Measurements from ENCODE around the gene EIF1. TPM values are rescaled to one million over a fixed set of nuclear protein-coding genes. Genes with fewer than 3 reads are reported as not detected.

The EIF1 gene
- total and polyA plus RNA-seq, 10 donors: 313 to 897 (median 613) TPM

GRCh38 chr17:41692722-41693521 is 4.2 kb downstream of the EIF1 start:
- intact Hi-C loops (cut with DNase I; ENCODE audit: low total_unique reads): no loop called here
- H3K4me3 ChIP-seq: no peak overlapping the region

DNA sequence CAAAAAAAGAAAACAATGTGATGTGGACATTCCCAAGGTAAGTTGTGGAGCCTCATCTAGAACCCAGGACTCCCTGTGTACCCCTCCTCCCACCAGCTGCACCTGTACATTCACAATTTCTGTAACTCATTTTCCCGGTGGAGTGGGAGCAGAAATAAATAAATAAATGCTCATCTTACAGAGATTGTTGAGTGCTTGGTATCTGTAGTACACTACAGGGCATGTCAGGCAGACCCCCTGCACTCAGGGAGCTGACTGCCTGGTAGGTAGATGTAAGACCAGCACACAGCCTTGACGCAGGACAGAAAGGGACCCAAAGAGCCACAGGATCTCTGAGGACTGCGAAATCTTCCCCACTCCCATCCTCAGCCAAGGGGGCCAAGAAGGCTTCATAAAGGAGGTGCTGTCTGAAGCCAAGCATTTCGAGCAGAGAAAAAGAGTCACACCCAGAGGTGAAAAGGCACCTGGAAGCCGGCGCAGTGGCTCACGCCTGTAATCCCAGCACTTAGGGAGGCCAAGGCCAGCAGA is 6.5 kb downstream of the EIF1 start:
- Histone ChIP-seq H3K36me3 (peaks cover 3 to 55% (median 53%) of the 10 kb centered on the region in 6 donors), H3K4me1 (peaks cover 27 to 65% (median 46%) of the 10 kb centered on the region in 6 donors), H3K4me3 (no peak overlapping the region), H3K27ac (peak overlapping the region in 5 of 8 donors; percentile 36 to 63 (median 58)), H3K27me3 (replicated peaks in 1 of 7) (no peaks in the 10 kb centered on the region), H3K9me3 (no peaks in the 10 kb centered on the region)
- TF ChIP-seq POLR2AphosphoS5 (IDR thresholded peaks at IDR 0.05) (peak in 2 of 3 donors; percentile 16 to 55), POLR2A (IDR thresholded peaks at IDR 0.05) (no peak), CTCF (IDR thresholded peaks at IDR 0.05 in 8 of 11, conservative IDR thresholded peaks at IDR 0.05 in 3 of 11) (no peak)
- no peak for DNase-seq
- 76 to 91% (median 88%) methylated on average over 7 of the region's 7 CpGs for WGBS, 5 donors
- intact Hi-C loops (cut with DNase I; ENCODE audit: low total_unique reads): no loop called here

More at GRCh38 chr17:41692722-41693521, 4.2 kb downstream of the EIF1 start:
- WGBS, 5 donors: 84 to 93% (median 89%) methylated on average over 11 of the region's 11 CpGs
- TF ChIP-seq POLR2AphosphoS5 (IDR thresholded peaks at IDR 0.05) (peak in 1 of 3 donors; percentile 67), CTCF (IDR thresholded peaks at IDR 0.05 in 8 of 11, conservative IDR thresholded peaks at IDR 0.05 in 3 of 11) (no peak)
- Histone ChIP-seq H3K27ac (peak overlapping the region in 1 of 8 donors; percentile 0), H3K9me3 (no peaks in the 10 kb centered on the region), H3K27me3 (replicated peaks in 1 of 7) (no peaks in the 10 kb centered on the region), H3K36me3 (peaks cover 6 to 64% (median 62%) of the 10 kb centered on the region in 6 donors), H3K4me1 (peaks cover 33 to 76% (median 56%) of the 10 kb centered on the region in 6 donors)
- DNase-seq: no peak

DNA sequence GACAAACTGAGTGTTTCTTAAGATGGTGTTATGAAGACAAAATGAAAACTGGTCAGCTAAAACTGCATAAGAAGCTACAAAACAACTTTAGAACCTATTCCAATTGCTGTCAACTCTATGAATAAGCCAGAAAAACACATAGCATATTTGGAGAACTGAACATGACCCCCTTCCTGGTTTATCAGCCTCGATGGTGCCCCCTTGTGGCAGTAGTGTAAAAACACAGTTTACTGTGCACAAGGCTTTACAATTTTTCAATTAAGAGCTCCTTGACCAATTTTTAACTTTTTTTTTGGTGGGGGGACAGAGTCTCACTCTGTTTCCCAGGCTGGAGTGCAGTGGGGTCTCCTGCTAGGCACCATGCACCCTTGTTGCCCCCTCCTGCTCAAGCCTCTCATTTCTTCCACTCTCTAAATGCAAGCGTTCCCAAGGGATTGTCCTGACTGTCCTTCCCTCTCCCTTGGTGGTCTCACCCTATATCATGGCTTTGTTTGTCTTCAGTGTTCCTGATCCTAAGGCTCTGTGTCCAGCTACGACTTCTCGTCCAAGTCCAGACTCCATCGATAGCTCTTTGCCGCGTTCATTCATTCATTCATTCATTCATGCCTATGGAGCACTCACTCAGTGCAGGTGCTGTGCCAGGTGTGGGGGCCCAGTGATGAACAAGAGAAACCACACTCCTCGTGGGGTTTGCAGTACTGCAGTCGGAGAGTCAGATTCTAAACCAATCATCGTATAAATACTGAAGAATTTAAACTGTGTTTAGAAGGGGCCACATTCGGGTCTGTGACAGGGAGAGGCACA is 7.5 kb downstream of the EIF1 start:
- peaks cover 3 to 45% (median 44%) of the 10 kb centered on the region in 6 donors for H3K36me3 ChIP-seq
- 53 to 61% (median 60%) methylated on average over 11 of the region's 11 CpGs for whole genome bisulfite sequencing, 5 donors

More for the DNA sequence above, 7.5 kb downstream of the EIF1 start:
- Histone ChIP-seq H3K4me3 (no peak overlapping the region), H3K27ac (peak overlapping the region in 7 of 8 donors; percentile 15 to 63 (median 58)), H3K4me1 (peaks cover 18 to 55% (median 36%) of the 10 kb centered on the region in 6 donors), H3K27me3 (replicated peaks in 1 of 7) (no peaks in the 10 kb centered on the region), H3K9me3 (no peaks in the 10 kb centered on the region)
- TF ChIP-seq CTCF (IDR thresholded peaks at IDR 0.05 in 8 of 11, conservative IDR thresholded peaks at IDR 0.05 in 3 of 11) (peak; percentile 40 to 90 (median 79)), POLR2AphosphoS5 (IDR thresholded peaks at IDR 0.05) (no peak)
- intact Hi-C loops (cut with DNase I; ENCODE audit: low total_unique reads): no loop called here
- DNase-seq: peak; percentile 85
